CMK (cell line): ENCODE results near the gene BMP7.
"Not testable (repeated sequence)": the region's sequence is repeated elsewhere in the genome, so short reads cannot be mapped to it uniquely, and the experiment has no call there.

ENCODE experiments used
- DNase-seq: peaks from one replicate; pipeline ENCODE4 v3.0.0-alpha.2; 2010; ENCODE audit warnings: low read depth

BMP7 gene

GRCh38 chr20:57265336-57265996 lies 975 bp downstream of the BMP7 start:
- no peak for DNase-seq

- DNase-seq: not testable (repeated sequence)
Observed at GRCh38 chr20:57264908-57265335, 1.5 kb downstream of the BMP7 start.

- no peak for DNase-seq
Observed at GRCh38 chr20:57263801-57264792, 2.3 kb downstream of the BMP7 start.

GRCh38 chr20:57262784-57263609 lies 3.4 kb downstream of the BMP7 start:
- no peak for DNase-seq

GRCh38 chr20:57262301-57262700 lies 4.1 kb downstream of the BMP7 start:
- no peak for DNase-seq

GRCh38 chr20:57261457-57262251 lies 4.8 kb downstream of the BMP7 start:
- no peak for DNase-seq

GRCh38 chr20:57260934-57261333 lies 5.5 kb downstream of the BMP7 start:
- DNase-seq: no peak

- no peak for DNase-seq
Observed at GRCh38 chr20:57259938-57260921, 6.2 kb downstream of the BMP7 start.

GRCh38 chr20:57259121-57259937 lies 7.1 kb downstream of the BMP7 start:
- no peak for DNase-seq

GRCh38 chr20:57257701-57258453 lies 8.6 kb downstream of the BMP7 start:
- no peak for DNase-seq

- DNase-seq: no peak
Observed at GRCh38 chr20:57256908-57257307, 9.5 kb downstream of the BMP7 start.

GRCh38 chr20:57256205-57256604 lies 10.2 kb downstream of the BMP7 start:
- DNase-seq: no peak

- DNase-seq: no peak
Observed at GRCh38 chr20:57255183-57255582, 11.3 kb downstream of the BMP7 start.

GRCh38 chr20:57252559-57253162 lies 13.8 kb downstream of the BMP7 start:
- no peak for DNase-seq

GRCh38 chr20:57251949-57252348 lies 14.5 kb downstream of the BMP7 start:
- DNase-seq: no peak

GRCh38 chr20:57251344-57251743 lies 15.1 kb downstream of the BMP7 start:
- DNase-seq: no peak

- DNase-seq: no peak
Observed at GRCh38 chr20:57250607-57251343, 15.7 kb downstream of the BMP7 start.
